Smooth muscle cell (in vitro differentiated cells): ENCODE data around the gene SYT14. TPM values are rescaled to one million over a fixed set of nuclear protein-coding genes. Genes with fewer than 3 reads are reported as not detected.
"Not testable (repeated sequence)": the region's sequence is repeated elsewhere in the genome, so short reads cannot be mapped to it uniquely, and the experiment has no call there.

Source experiments
- DNase-seq: peaks from one replicate; lab custom pipeline; 2025; ENCODE audit not compliant: unreplicated experiment; lab: John Stamatoyannopoulos, UW
- H2AFZ ChIP-seq: fragments of 200-600 bp; sonication (generic); 2 replicates; pipeline ENCODE4 v1.6.0; 2016; ENCODE audit warnings: antibody characterized with exemption, low read depth, mild to moderate bottlenecking
- H3F3A ChIP-seq: fragments of 200-600 bp; sonication (generic); 2 replicates; pipeline ENCODE4 v1.6.0; 2017; ENCODE audit warnings: antibody characterized with exemption, low read depth
- H3K27ac ChIP-seq: fragments of 200-600 bp; sonication (generic); 2 replicates; pipeline ENCODE4 v1.5.1; 2016; ENCODE audit warnings: low read depth, mild to moderate bottlenecking
- H3K27me3 ChIP-seq: fragments of 200-600 bp; sonication (generic); 2 replicates; pipeline ENCODE4 v1.6.1; 2016; ENCODE audit warnings: low read depth, mild to moderate bottlenecking
- H3K36me3 ChIP-seq: fragments of 200-600 bp; sonication (generic); 2 replicates; pipeline ENCODE4 v1.5.1; 2016; ENCODE audit warnings: low read depth
- H3K4me1 ChIP-seq: fragments of 200-600 bp; sonication (generic); 2 replicates; pipeline ENCODE4 v1.5.1; 2016; ENCODE audit warnings: low read depth
- H3K4me2 ChIP-seq: fragments of 200-600 bp; sonication (generic); 2 replicates; pipeline ENCODE4 v1.6.0; 2016; ENCODE audit warnings: mild to moderate bottlenecking
- H3K4me3 ChIP-seq: fragments of 200-600 bp; sonication (generic); 2 replicates; pipeline ENCODE4 v1.5.1; 2016; ENCODE audit warnings: mild to moderate bottlenecking
- H3K79me2 ChIP-seq: fragments of 200-600 bp; sonication (generic); 2 replicates; pipeline ENCODE4 v1.6.0; 2016; ENCODE audit warnings: low read depth, mild to moderate bottlenecking
- H3K9ac ChIP-seq: fragments of 200-600 bp; sonication (generic); 2 replicates; pipeline ENCODE4 v1.6.0; 2016; ENCODE audit warnings: low read depth
- H3K9me3 ChIP-seq: fragments of 200-600 bp; sonication (generic); replicated peaks from 2 replicates; pipeline ENCODE4 v1.5.1; 2016; ENCODE audit warnings: low read depth
- H4K20me1 ChIP-seq: fragments of 200-600 bp; sonication (generic); 2 replicates; pipeline ENCODE4 v1.6.0; 2016; ENCODE audit warnings: low read depth
- WGBS: methylation state at CpG from one replicate; pipeline ENCODE4 v1.1.7; 2016; ENCODE audit warnings: low lambda C conversion rate; 5-methylcytosine and 5-hydroxymethylcytosine counted together
- polyA plus RNA-seq: library from polyadenylated mRNA; unstranded; fragments of >200 nt; fragmentation: Nextera tagmentation; extraction: Ambion mirVana; gene quantifications from 2 replicates; pipeline ENCODE4 v1.2.1, GENCODE V29; 2016
- total RNA-seq: library from RNA; depleted of rRNA; stranded (reverse); fragments of >200 nt; gene quantifications from 2 replicates; pipeline ENCODE4 v1.2.3, GENCODE V29; 2014
- TF ChIP-seq, protein P1 (sequence below): fragments of 200-600 bp; sonication (generic); IDR thresholded peaks from 2 replicates; pipeline ENCODE4 v1.5.1; 2017; ENCODE audit warnings: borderline replicate concordance, mild to moderate bottlenecking, antibody characterized with exemption; ENCODE audit not compliant: insufficient read depth, poor library complexity, severe bottlenecking

The SYT14 gene
- total and polyA plus RNA-seq, 2 experiments from 2014 or later: 0.81 TPM; not detected in 1

DNA sequence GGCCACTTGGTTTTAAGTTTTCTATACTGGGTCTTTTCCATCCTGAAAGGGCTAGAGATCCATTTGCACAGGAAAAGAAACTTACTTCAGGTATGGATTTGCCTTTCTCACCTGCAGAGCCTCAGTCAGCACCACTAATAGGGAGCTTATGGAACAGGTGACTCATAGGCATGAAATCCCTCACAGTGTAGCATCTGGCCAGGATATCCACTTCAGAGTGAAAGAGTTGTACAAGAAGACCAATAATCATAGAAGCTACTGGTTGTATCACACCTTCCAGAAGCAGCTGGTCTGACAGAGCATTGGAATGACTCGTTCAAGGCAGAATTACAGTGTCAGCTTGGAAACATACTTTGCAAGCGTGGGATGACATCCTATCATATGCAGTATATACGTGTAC, 26.3 kb upstream of the SYT14 start:
- Histone ChIP-seq H3K9me3 (no peaks in the 10 kb centered on the region), H4K20me1 (no peaks in the 10 kb centered on the region), H3K27ac (no peak overlapping the region), H3K4me2 (no peak overlapping the region), H3K36me3 (no peaks in the 10 kb centered on the region), H3K9ac (no peak overlapping the region), H3K79me2 (no peaks in the 10 kb centered on the region), H2AFZ (no peak overlapping the region), H3F3A (no peaks in the 10 kb centered on the region), H3K4me1 (no peaks in the 10 kb centered on the region), H3K27me3 (no peaks in the 10 kb centered on the region), H3K4me3 (no peak overlapping the region)
- no peak for DNase-seq
- TF ChIP-seq, protein P1, sequence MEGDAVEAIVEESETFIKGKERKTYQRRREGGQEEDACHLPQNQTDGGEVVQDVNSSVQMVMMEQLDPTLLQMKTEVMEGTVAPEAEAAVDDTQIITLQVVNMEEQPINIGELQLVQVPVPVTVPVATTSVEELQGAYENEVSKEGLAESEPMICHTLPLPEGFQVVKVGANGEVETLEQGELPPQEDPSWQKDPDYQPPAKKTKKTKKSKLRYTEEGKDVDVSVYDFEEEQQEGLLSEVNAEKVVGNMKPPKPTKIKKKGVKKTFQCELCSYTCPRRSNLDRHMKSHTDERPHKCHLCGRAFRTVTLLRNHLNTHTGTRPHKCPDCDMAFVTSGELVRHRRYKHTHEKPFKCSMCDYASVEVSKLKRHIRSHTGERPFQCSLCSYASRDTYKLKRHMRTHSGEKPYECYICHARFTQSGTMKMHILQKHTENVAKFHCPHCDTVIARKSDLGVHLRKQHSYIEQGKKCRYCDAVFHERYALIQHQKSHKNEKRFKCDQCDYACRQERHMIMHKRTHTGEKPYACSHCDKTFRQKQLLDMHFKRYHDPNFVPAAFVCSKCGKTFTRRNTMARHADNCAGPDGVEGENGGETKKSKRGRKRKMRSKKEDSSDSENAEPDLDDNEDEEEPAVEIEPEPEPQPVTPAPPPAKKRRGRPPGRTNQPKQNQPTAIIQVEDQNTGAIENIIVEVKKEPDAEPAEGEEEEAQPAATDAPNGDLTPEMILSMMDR: no peak
- whole genome bisulfite sequencing: 83% methylated on average over 3 of the region's 3 CpGs

DNA sequence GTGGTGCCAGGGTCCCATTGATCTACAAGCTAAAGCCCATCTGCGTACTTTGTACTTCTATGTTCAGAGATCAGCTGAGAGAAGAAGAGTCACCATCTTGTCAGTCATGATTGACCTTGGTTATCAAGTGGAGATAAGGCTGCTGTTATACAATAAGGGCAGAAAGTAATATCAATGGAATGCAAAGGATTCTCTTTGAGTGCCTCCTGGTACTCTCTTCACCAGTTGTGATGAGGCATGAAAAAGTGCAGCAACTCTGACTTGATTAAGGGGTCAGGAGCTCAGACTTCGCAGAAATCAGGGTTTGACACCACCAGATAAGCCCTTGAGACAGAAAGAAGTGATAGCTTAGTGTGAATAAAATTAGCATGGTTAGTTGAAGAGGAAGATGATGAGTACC, 25.7 kb upstream of the SYT14 start:
- Histone ChIP-seq H3K4me1 (no peaks in the 10 kb centered on the region), H3K27ac (no peak overlapping the region), H4K20me1 (no peaks in the 10 kb centered on the region), H3K4me3 (no peak overlapping the region), H3K27me3 (no peaks in the 10 kb centered on the region), H2AFZ (no peak overlapping the region), H3K9ac (no peak overlapping the region), H3K9me3 (no peaks in the 10 kb centered on the region), H3F3A (no peaks in the 10 kb centered on the region), H3K79me2 (no peaks in the 10 kb centered on the region), H3K36me3 (no peaks in the 10 kb centered on the region), H3K4me2 (no peak overlapping the region)
- 88% methylated on average over 2 of the region's 2 CpGs for WGBS
- TF ChIP-seq, protein P1: no peak
- DNase-seq: no peak

DNA sequence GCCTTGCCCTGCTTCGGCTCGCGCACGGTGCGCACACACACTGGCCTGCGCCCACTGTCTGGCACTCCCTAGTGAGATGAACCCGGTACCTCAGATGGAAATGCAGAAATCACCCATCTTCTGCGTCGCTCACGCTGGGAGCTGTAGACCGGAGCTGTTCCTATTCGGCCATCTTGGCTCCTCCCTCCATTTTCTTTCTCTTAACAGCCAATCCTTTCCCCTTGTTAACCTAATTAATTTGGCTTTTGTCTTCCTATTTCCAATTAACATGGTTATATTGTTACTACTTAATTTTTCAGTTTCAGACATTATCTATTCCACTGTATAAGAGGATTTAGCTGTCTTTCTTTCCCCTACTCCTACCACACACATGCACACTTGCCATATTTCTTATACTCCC, 18.4 kb upstream of the SYT14 start:
- not testable (repeated sequence) for H2AFZ ChIP-seq, H3K9me3 ChIP-seq, H3K4me1 ChIP-seq, H3K27me3 ChIP-seq, H3K4me2 ChIP-seq, H3K36me3 ChIP-seq, H3K27ac ChIP-seq, H3K9ac ChIP-seq, H3F3A ChIP-seq, H3K79me2 ChIP-seq, H3K4me3 ChIP-seq, DNase-seq, H4K20me1 ChIP-seq
- whole genome bisulfite sequencing: 96% methylated on average over 12 of the region's 12 CpGs

DNA sequence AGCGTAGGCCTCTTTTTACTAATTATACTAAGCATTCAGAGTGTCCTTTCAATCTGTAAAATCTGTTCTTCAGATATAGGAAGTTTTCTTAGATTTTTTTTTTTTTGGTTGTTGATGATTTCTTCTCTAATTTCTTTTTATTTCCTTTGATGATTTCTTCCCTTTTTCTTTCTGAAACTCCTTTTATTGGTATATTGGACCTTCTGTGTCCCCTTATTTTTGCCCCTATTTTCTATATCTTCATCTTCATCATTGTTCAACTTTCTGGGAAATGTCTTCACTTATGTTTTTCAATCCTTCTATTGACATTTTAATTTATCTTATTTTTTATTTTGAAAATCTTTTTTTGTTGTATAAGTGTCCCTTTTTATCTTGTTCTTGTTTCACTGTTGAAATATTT, 17.2 kb upstream of the SYT14 start:
- no peak overlapping the region for H3K9ac ChIP-seq
- H3F3A ChIP-seq: no peaks in the 10 kb centered on the region
- no peaks in the 10 kb centered on the region for H3K27me3 ChIP-seq
- H3K9me3 ChIP-seq: no peaks in the 10 kb centered on the region
- H2AFZ ChIP-seq: no peak overlapping the region
- H3K4me2 ChIP-seq: no peak overlapping the region
- no peaks in the 10 kb centered on the region for H4K20me1 ChIP-seq
- DNase-seq: no peak
- no peaks in the 10 kb centered on the region for H3K36me3 ChIP-seq
- no peak overlapping the region for H3K4me3 ChIP-seq
- no peaks in the 10 kb centered on the region for H3K4me1 ChIP-seq
- TF ChIP-seq, protein P1: no peak
- H3K79me2 ChIP-seq: no peaks in the 10 kb centered on the region
- H3K27ac ChIP-seq: no peak overlapping the region
- 94% methylated on average over 1 of the region's 1 CpG for WGBS
